Progenitor cell of endocrine pancreas (in vitro differentiated cells): ENCODE results near the gene SAMD11. TPM values are rescaled to one million over a fixed set of nuclear protein-coding genes. Genes with fewer than 3 reads are reported as not detected.
"Not testable (repeated sequence)": the region's sequence is repeated elsewhere in the genome, so short reads cannot be mapped to it uniquely, and the experiment has no call there.

ENCODE experiments used
- DNase-seq: peaks from one replicate; pipeline ENCODE4 v3.0.0; 2021; ENCODE audit warnings: low spot score; ENCODE audit not compliant: unreplicated experiment
- H3K27ac Mint-ChIP-seq: 2 replicates; pipeline ENCODE4 v1.8.0; 2021; ENCODE audit warnings: mild to moderate bottlenecking, moderate library complexity, mixed read lengths
- H3K27me3 Mint-ChIP-seq: 2 replicates; pipeline ENCODE4 v1.8.0; 2021; ENCODE audit warnings: mixed read lengths
- H3K36me3 Mint-ChIP-seq: 2 replicates; pipeline ENCODE4 v1.8.0; 2022; ENCODE audit warnings: mixed read lengths; ENCODE audit not compliant: insufficient read depth
- H3K4me1 Mint-ChIP-seq: 2 replicates; pipeline ENCODE4 v1.8.0; 2021; ENCODE audit warnings: low read depth, mixed read lengths
- H3K4me3 Mint-ChIP-seq: 2 replicates; pipeline ENCODE4 v1.8.0; 2021; ENCODE audit warnings: low read depth, mild to moderate bottlenecking, moderate library complexity, mixed read lengths
- H3K9me3 Mint-ChIP-seq: 2 replicates; pipeline ENCODE4 v1.8.0; 2021; ENCODE audit warnings: low read depth, mixed read lengths
- total RNA-seq: library from RNA; stranded (reverse); gene quantifications from 2 replicates; pipeline ENCODE4 v1.2.1, GENCODE V29; 2021
- TF ChIP-seq, protein P1 (sequence below): fragments of 200-600 bp; sonication (generic); IDR thresholded peaks from one replicate; pipeline ENCODE4 v1.5.0; 2021; ENCODE audit warnings: antibody characterized with exemption, mild to moderate bottlenecking; ENCODE audit not compliant: unreplicated experiment

Gene SAMD11
- total RNA-seq, 1 donor from 2014 or later = 42.9 TPM

DNA sequence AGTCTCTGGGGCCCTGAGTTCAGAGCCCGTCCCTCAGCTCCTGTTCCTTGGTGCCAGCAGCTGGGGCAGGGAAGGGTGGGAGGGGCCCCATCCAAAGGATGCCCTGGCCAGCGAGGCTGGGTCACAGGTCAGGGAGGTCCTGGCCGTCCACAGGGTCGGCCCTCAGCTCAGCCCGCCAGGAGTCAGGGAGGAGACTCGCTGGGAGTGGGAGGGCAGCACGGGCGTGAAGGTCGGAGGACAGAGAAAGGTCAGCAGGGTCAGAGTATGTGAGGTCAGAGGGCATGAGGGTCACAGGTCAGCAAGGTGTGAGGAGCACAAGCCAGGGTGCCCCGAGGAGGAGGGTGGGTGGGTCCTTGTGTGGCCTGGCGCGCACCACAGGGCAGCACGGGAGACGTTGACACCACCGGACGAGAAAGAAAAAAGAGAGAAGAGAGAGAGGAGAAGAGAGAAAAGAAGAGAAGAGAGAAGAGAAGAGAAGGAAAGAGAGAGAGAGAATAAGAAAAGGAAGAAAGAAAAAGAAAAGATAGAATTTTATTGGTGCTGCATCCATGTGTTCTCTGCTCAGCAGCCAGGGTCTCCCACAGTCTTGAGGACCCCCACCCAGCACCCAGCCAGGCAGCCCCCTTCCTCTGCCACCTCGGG is 51.1 kb downstream of the SAMD11 start:
- Mint-ChIP-seq H3K9me3 (peaks cover 3% of the 10 kb centered on the region), H3K27me3 (peaks cover 14% of the 10 kb centered on the region), H3K27ac (no peak overlapping the region), H3K36me3 (peaks cover 2% of the 10 kb centered on the region), H3K4me3 (no peak overlapping the region), H3K4me1 (peaks cover 2% of the 10 kb centered on the region)
- TF ChIP-seq, protein P1, sequence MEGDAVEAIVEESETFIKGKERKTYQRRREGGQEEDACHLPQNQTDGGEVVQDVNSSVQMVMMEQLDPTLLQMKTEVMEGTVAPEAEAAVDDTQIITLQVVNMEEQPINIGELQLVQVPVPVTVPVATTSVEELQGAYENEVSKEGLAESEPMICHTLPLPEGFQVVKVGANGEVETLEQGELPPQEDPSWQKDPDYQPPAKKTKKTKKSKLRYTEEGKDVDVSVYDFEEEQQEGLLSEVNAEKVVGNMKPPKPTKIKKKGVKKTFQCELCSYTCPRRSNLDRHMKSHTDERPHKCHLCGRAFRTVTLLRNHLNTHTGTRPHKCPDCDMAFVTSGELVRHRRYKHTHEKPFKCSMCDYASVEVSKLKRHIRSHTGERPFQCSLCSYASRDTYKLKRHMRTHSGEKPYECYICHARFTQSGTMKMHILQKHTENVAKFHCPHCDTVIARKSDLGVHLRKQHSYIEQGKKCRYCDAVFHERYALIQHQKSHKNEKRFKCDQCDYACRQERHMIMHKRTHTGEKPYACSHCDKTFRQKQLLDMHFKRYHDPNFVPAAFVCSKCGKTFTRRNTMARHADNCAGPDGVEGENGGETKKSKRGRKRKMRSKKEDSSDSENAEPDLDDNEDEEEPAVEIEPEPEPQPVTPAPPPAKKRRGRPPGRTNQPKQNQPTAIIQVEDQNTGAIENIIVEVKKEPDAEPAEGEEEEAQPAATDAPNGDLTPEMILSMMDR = no peak
- DNase-seq = no peak

- peaks cover 2% of the 10 kb centered on the region for H3K4me1 Mint-ChIP-seq
- peaks cover 14% of the 10 kb centered on the region for H3K27me3 Mint-ChIP-seq
- H3K9me3 Mint-ChIP-seq = peaks cover 3% of the 10 kb centered on the region
- DNase-seq = no peak
- H3K36me3 Mint-ChIP-seq = peaks cover 2% of the 10 kb centered on the region
- no peak overlapping the region for H3K4me3 Mint-ChIP-seq
- TF ChIP-seq, protein P1 = no peak
- no peak overlapping the region for H3K27ac Mint-ChIP-seq
These were observed 51.6 kb downstream of the SAMD11 start for GRCh38 chr1:975365-975764.

GRCh38 chr1:975896-976683 is 52.4 kb downstream of the SAMD11 start:
- Mint-ChIP-seq H3K27me3 (peaks cover 17% of the 10 kb centered on the region), H3K9me3 (peaks cover 3% of the 10 kb centered on the region), H3K36me3 (peaks cover 2% of the 10 kb centered on the region), H3K4me3 (peak overlapping the region; percentile 41), H3K4me1 (peaks cover 2% of the 10 kb centered on the region), H3K27ac (no peak overlapping the region)
- TF ChIP-seq, protein P1 = peak; percentile 67
- peak; percentile 65 for DNase-seq

DNA sequence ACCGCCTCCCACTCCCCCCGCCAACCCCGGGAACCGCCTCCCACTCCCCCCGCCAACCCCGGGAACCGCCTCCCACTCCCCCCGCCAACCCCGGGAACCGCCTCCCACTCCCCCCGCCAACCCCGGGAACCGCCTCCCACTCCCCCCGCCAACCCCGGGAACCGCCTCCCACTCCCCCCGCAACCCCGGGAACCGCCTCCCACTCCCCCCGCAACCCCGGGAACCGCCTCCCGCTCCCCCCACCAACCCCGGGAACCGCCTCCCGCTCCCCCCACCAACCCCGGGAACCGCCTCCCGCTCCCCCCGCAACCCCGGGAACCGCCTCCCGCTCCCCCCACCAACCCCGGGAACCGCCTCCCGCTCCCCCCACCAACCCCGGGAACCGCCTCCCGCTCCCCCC is 53.1 kb downstream of the SAMD11 start:
- not testable (repeated sequence) for H3K4me1 Mint-ChIP-seq, H3K9me3 Mint-ChIP-seq, H3K27ac Mint-ChIP-seq, H3K36me3 Mint-ChIP-seq, H3K4me3 Mint-ChIP-seq, DNase-seq
- H3K27me3 Mint-ChIP-seq = peaks cover 19% of the 10 kb centered on the region

DNA sequence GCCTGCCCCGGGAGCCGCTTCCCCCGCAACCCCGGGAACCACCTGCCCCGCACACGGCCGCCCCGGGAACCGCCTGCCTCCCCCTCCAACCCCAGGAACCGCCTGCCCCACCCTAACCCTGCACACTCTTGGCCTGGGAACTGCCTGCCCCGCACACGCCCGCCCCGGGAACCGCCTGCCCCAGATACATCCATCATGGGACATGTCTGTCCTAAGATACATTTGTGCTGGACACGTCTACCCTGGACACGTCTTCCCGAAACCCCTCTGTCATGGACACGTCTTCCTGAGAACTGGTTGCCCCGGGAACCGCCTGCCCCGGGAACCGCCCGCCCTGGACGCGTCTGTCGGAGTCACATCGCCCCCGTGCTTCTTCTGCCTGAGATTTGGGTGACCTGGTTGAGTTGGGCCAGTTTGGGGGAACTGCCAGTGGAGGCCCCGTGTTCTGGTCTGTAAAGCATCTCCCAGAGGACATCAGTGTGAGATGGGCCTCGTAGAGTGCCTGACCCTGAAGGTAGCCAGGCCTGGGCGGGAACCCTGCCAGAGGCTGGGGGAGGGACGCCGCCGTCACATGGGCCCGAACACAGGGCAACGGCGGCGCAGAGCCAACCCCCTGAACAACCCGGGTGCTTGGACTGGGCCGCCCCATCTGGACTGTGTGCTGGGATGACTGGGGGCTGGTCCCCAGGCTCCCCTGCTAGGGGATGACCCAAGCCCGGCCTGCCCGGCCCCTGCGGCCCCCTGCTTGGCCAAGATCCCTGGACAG is 54.5 kb downstream of the SAMD11 start:
- peak overlapping the region; percentile 67 for H3K27ac Mint-ChIP-seq
- H3K4me1 Mint-ChIP-seq = peaks cover 2% of the 10 kb centered on the region
- H3K27me3 Mint-ChIP-seq = peaks cover 26% of the 10 kb centered on the region
- H3K4me3 Mint-ChIP-seq = no peak overlapping the region
- TF ChIP-seq, protein P1 = no peak
- H3K9me3 Mint-ChIP-seq = peaks cover 3% of the 10 kb centered on the region
- peaks cover 2% of the 10 kb centered on the region for H3K36me3 Mint-ChIP-seq
- DNase-seq = no peak
